Right lobe of liver (tissue), 6 donors: Measurements from ENCODE around the gene RHOBTB1. TPM values are rescaled to one million over a fixed set of nuclear protein-coding genes. Genes with fewer than 3 reads are reported as not detected.

Experiments used
- ATAC-seq, 4 donors: fragments of 200-7000 bp; cut with Tn5 transposase; one replicate each; pipeline ENCODE4 v1.9.1; 2020; ENCODE audit warnings: mild to moderate bottlenecking in 4 of 4, moderate library complexity in 4 of 4
- DNase-seq, 3 donors: peaks; one replicate each; pipeline ENCODE4 v3.0.0-alpha.2; 2020
- H3K27ac ChIP-seq, 3 donors: fragments of 200-600 bp; one replicate each; pipeline ENCODE4 v1.8.0; 2022
- H3K27me3 ChIP-seq, 2 donors: fragments of 200-600 bp; one replicate each; pipeline ENCODE4 v1.8.0; 2022
- H3K36me3 ChIP-seq, 4 donors: fragments of 200-600 bp; sonication (generic) in 1 of 4; one replicate each; pipeline versions ENCODE4 v1.5.1 to v1.8.0; 2017 to 2022; ENCODE audit warnings: control low read depth in 1 of 4
- H3K4me1 ChIP-seq, 4 donors: fragments of 200-600 bp; sonication (generic) in 1 of 4; one replicate each; pipeline versions ENCODE4 v1.5.1 to v1.8.0; 2017 to 2022; ENCODE audit warnings: control low read depth in 1 of 4
- H3K4me3 ChIP-seq, 3 donors: fragments of 200-600 bp; one replicate each; pipeline ENCODE4 v1.8.0; 2022
- H3K9me3 ChIP-seq, 4 donors: fragments of 200-600 bp; sonication (generic) in 1 of 4; one replicate each; pipeline versions ENCODE4 v1.5.1 to v1.8.0; 2017 to 2022; ENCODE audit warnings: control low read depth in 1 of 4
- POLR2A ChIP-seq: fragments of 450-650 bp; IDR thresholded peaks from one replicate; pipeline ENCODE4 v1.6.1; 2017; ENCODE audit warnings: antibody characterized with exemption, mild to moderate bottlenecking
- WGBS: methylation state at CpG from one replicate; pipeline ENCODE4 v1.1.6; 2018; ENCODE audit warnings: low coverage, low lambda C conversion rate; ENCODE audit not compliant: insufficient coverage; ENCODE audit errors: missing lambda C conversion rate; 5-methylcytosine and 5-hydroxymethylcytosine counted together
- intact Hi-C, 2 donors: fragments of 100-400 bp; cut with DNase I; formaldehyde crosslinking; loops; one replicate each; pipeline versions ENCODE4 v1.11.2 to v1.14.1; 2022
- total RNA-seq, 6 experiments: library from RNA; depleted of rRNA in 2 of 6; stranded (reverse); fragments of >200 nt in 2 of 6; fragmentation: NEBNext Ultra II Directional in 3 of 6; extraction: Animal tissue kit (Norgen Biotek cat#: 25700) in 3 of 6; gene quantifications; one replicate each; pipeline versions ENCODE4 v1.1.0 to v1.2.4, GENCODE V29; 2016 to 2023
- TF ChIP-seq, protein P1 (sequence below), 4 donors: fragments of 200-600 bp in 3 of 4; fragments of 450-650 bp in 1 of 4; IDR thresholded peaks; one replicate each; pipeline versions ENCODE4 v1.5.1 to v1.8.0; 2016 to 2022; ENCODE audit warnings: antibody characterized with exemption in 4 of 4, mild to moderate bottlenecking in 2 of 4
- donor health status: DM: no; HTN: yes; CAD: no.
- donor health status: DM: no; HTN: no; CAD: no.
- donor health status: DM: no; HTN: no; CAD: no.
- donor health status: DM: no; HTN: yes; CAD: no.
- donor health status: DM: no; HTN: yes; CAD: no.

The RHOBTB1 gene
- total RNA-seq, 6 experiments from 2014 or later: 3.0 to 5.4 (median 4.4) TPM

DNA sequence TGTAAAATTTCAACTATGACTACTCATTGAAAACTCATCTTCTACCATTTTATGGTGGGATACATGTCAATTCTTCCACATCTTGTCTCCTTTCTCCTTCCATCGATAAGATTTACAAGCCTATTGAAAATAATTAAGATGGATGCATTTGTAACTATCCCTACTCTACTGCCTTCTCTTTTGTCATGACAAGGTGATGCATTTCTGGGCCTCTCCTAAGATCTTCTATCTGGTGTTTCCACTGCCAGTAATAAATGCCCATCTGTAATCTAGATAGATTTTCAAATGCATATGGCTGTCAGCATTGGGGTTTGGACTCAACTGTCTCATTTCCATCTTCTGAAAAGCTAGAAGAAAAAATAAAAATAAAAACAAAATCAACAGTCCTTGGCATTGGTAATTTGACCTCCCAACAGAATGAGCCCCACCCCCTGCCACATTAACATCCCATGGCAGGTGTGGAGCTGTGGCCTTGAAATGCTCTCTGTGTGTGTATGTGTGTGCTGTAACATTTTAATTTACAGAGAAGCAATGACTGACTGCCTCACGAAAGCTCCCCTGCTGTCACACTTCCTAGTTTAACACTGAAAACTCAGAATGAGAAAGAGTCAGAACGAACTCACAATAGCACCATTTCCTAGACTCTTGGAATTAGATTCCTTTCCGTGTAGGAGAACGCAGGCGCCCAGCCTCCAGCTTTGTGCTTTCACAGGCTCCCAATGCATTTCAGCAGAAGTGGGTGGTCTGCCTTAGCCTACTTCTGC lies 74.2 kb downstream of the RHOBTB1 start:
- no peaks in the 10 kb centered on the region for H3K36me3 ChIP-seq
- TF ChIP-seq POLR2A: no peak
- TF ChIP-seq, protein P1, sequence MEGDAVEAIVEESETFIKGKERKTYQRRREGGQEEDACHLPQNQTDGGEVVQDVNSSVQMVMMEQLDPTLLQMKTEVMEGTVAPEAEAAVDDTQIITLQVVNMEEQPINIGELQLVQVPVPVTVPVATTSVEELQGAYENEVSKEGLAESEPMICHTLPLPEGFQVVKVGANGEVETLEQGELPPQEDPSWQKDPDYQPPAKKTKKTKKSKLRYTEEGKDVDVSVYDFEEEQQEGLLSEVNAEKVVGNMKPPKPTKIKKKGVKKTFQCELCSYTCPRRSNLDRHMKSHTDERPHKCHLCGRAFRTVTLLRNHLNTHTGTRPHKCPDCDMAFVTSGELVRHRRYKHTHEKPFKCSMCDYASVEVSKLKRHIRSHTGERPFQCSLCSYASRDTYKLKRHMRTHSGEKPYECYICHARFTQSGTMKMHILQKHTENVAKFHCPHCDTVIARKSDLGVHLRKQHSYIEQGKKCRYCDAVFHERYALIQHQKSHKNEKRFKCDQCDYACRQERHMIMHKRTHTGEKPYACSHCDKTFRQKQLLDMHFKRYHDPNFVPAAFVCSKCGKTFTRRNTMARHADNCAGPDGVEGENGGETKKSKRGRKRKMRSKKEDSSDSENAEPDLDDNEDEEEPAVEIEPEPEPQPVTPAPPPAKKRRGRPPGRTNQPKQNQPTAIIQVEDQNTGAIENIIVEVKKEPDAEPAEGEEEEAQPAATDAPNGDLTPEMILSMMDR (IDR thresholded peaks at IDR 0.05): no peak
- no peaks in the 10 kb centered on the region for H3K4me1 ChIP-seq
- no peak overlapping the region for H3K4me3 ChIP-seq
- no peaks in the 10 kb centered on the region for H3K9me3 ChIP-seq
- no peak for DNase-seq
- intact Hi-C loops: no loop called here
- H3K27ac ChIP-seq: no peak overlapping the region
- no peaks in the 10 kb centered on the region for H3K27me3 ChIP-seq
- no peak for ATAC-seq
- WGBS: 85% methylated on average over 6 of the region's 6 CpGs

DNA sequence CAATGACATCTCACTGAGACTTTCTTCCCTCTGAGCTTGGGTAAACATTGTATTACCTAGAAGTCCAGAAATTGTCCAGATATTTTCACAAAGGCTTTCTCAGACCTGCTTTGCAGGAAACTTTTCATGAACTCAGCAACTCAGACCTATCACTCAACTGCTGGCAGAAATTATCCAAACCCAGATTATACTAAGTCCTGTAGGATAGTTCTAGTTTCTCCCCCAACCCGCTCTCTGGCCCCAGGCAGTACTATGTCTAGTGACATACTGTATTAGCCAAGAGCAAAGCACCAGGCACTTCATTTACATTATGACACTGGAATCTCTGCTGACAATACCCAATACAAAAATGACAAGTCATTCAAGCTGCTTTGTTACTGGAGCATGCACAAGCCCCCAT lies 75.0 kb downstream of the RHOBTB1 start:
- no peak overlapping the region for H3K4me3 ChIP-seq
- DNase-seq (no peak), ATAC-seq (no peak)
- H3K27ac ChIP-seq: no peak overlapping the region
- no peak for TF ChIP-seq POLR2A
- TF ChIP-seq, protein P1 (IDR thresholded peaks at IDR 0.05): no peak
- H3K36me3 ChIP-seq: no peaks in the 10 kb centered on the region
- intact Hi-C loops: no loop called here
- H3K27me3 ChIP-seq: no peaks in the 10 kb centered on the region
- H3K9me3 ChIP-seq: no peaks in the 10 kb centered on the region
- WGBS: 63% methylated on average over 1 of the region's 1 CpG
- H3K4me1 ChIP-seq: no peaks in the 10 kb centered on the region

DNA sequence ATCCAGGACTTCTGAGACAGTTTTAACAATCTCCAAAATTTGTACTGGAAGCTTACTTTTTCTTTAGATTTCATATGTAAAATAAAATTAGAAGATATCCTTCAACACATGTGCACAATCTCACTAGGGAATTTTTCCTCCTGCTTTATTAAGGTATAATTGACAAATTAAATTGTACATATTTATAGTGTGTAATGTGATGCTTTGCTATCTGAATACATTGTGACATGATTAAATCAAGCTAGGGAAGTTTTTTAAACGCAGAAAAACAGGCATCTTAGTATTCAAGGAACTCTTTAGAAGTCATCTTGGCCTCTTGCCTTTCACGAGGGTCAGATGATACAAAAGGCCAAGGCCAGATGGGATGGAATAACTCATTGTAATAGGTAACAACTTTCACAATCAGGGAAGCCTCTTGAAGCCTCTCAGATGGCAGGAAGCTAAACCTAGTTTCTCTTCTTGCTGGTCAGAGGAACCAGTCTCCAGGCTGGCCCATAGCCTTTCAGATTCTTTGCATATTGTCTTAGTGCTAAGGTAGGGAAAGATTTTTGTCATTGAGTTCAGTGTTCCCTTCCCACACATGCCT lies 78.7 kb downstream of the RHOBTB1 start:
- no peak overlapping the region for H3K4me3 ChIP-seq
- no peaks in the 10 kb centered on the region for H3K9me3 ChIP-seq
- no peaks in the 10 kb centered on the region for H3K4me1 ChIP-seq
- TF ChIP-seq POLR2A: no peak
- TF ChIP-seq, protein P1 (IDR thresholded peaks at IDR 0.05): no peak
- no peaks in the 10 kb centered on the region for H3K27me3 ChIP-seq
- no peak for DNase-seq
- 0% methylated on average over 2 of the region's 2 CpGs for WGBS
- H3K36me3 ChIP-seq: no peaks in the 10 kb centered on the region
- H3K27ac ChIP-seq: no peak overlapping the region
- intact Hi-C loops: no loop called here
- no peak for ATAC-seq

DNA sequence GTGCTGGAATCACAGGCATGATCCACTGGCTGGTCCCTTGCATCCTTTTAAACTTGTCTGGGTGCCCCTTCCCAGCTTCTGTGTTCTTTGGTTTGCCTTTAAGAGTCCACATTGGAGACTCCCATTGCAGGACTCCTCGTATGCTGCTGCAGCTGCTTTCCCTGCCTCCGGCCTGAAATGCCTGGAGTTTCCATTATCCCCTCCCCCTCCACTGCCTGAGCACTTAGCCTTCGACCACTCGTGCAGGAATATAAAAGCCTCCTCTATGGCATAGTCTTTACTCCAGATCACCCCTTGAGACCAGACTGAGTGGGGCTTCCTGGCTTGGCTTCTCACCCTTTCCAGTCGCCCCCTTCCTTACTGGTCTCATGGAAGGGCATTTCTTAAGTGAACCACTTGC lies 80.2 kb downstream of the RHOBTB1 start:
- no peak overlapping the region for H3K4me3 ChIP-seq
- no peak for DNase-seq
- no peaks in the 10 kb centered on the region for H3K4me1 ChIP-seq
- no peak overlapping the region for H3K27ac ChIP-seq
- intact Hi-C loops: no loop called here
- TF ChIP-seq, protein P1 (IDR thresholded peaks at IDR 0.05): no peak
- TF ChIP-seq POLR2A: no peak
- H3K36me3 ChIP-seq: no peaks in the 10 kb centered on the region
- WGBS: 39% methylated on average over 5 of the region's 5 CpGs
- H3K9me3 ChIP-seq: no peaks in the 10 kb centered on the region
- ATAC-seq: no peak
- no peaks in the 10 kb centered on the region for H3K27me3 ChIP-seq
